NCI-H1930 (cell line): ENCODE results near the gene LMBR1L.
A peak's percentile ranks its signal among the peaks of the same experiment; 100 is the strongest.

ENCODE experiments used
- DNase-seq, 2 experiments: peaks; one replicate each; lab custom pipeline; 2025; lab: John Stamatoyannopoulos, UW

LMBR1L gene

GRCh38 chr12:49111206-49111605, 559 bp upstream of the LMBR1L start:
- no peak for DNase-seq

- DNase-seq = no peak
These were observed 795 bp downstream of the LMBR1L start for GRCh38 chr12:49109641-49110463.

- DNase-seq = no peak
These were observed 1.7 kb downstream of the LMBR1L start for GRCh38 chr12:49108958-49109404.

- DNase-seq = no peak
These were observed 5.1 kb downstream of the LMBR1L start for GRCh38 chr12:49105504-49106084.

GRCh38 chr12:49104822-49105221, 5.8 kb downstream of the LMBR1L start:
- no peak for DNase-seq

GRCh38 chr12:49100380-49100779, 10.3 kb downstream of the LMBR1L start:
- no peak for DNase-seq

- DNase-seq = no peak
These were observed 11.9 kb downstream of the LMBR1L start for GRCh38 chr12:49098703-49099102.

- DNase-seq = peak in 1 of 2 experiments; percentile 19
These were observed 12.6 kb downstream of the LMBR1L start for GRCh38 chr12:49098035-49098451.

- no peak for DNase-seq
These were observed 13.3 kb downstream of the LMBR1L start for GRCh38 chr12:49097381-49097780.

GRCh38 chr12:49094975-49095365, 15.7 kb downstream of the LMBR1L start:
- DNase-seq = no peak

- DNase-seq = no peak
These were observed 16.3 kb downstream of the LMBR1L start, which contains the start of gene DHH for GRCh38 chr12:49094160-49094974. DHH (minus strand) TSS chr12:49094801; CDS start chr12:49094512, 289 bp downstream.

- DNase-seq = no peak
These were observed 16.9 kb downstream of the LMBR1L start for GRCh38 chr12:49093792-49094159.

- DNase-seq = no peak
These were observed 17.7 kb downstream of the LMBR1L start for GRCh38 chr12:49092816-49093406.

- DNase-seq = peak; percentile 54 to 69
These were observed 18.4 kb downstream of the LMBR1L start for GRCh38 chr12:49092086-49092815.

- no peak for DNase-seq
These were observed 18.9 kb downstream of the LMBR1L start for GRCh38 chr12:49091836-49092085.

GRCh38 chr12:49091056-49091835, 19.4 kb downstream of the LMBR1L start:
- DNase-seq = no peak

- DNase-seq = peak; percentile 15 to 57
These were observed 20.6 kb downstream of the LMBR1L start for GRCh38 chr12:49089821-49090773.

GRCh38 chr12:49088932-49089330, 21.7 kb downstream of the LMBR1L start:
- no peak for DNase-seq

- peak; percentile 77 to 88 for DNase-seq
These were observed 22.3 kb downstream of the LMBR1L start for GRCh38 chr12:49088150-49088931.
